GM10266 (cell line): Measurements from ENCODE around the gene MICU2.

Experiments
- DNase-seq: peaks from one replicate; pipeline ENCODE4 v3.0.0; 2012; ENCODE audit errors: extremely low spot score
- CTCF ChIP-seq: IDR thresholded peaks from 2 replicates; pipeline ENCODE4 v1.5.1; 2012; ENCODE audit warnings: mild to moderate bottlenecking, low read depth; ENCODE audit not compliant: control insufficient read depth, insufficient read depth; ENCODE audit errors: missing control alignments

MICU2 gene

GRCh38 chr13:21603531-21604448, at the start of gene MICU2:
Gene MICU2 (minus strand): TSS chr13:21604170. CDS start chr13:21604148, 22 bp downstream.
- DNase-seq, result peak; percentile 93
- no peak for TF ChIP-seq CTCF

GRCh38 chr13:21641629-21642028, 37.7 kb upstream of the MICU2 start:
- DNase-seq, result no peak
- TF ChIP-seq CTCF, result no peak

GRCh38 chr13:21639561-21639960, 35.6 kb upstream of the MICU2 start:
- no peak for DNase-seq
- no peak for TF ChIP-seq CTCF

- peak; percentile 38 for DNase-seq
- TF ChIP-seq CTCF, result peak; percentile 68
Measured at GRCh38 chr13:21638319-21639282, 34.6 kb upstream of the MICU2 start.

- DNase-seq, result no peak
- TF ChIP-seq CTCF, result no peak
Measured at GRCh38 chr13:21637296-21637695, 33.3 kb upstream of the MICU2 start.

GRCh38 chr13:21636656-21637055, 32.7 kb upstream of the MICU2 start:
- no peak for DNase-seq
- no peak for TF ChIP-seq CTCF

- no peak for DNase-seq
- TF ChIP-seq CTCF, result no peak
Measured at GRCh38 chr13:21632196-21632595, 28.2 kb upstream of the MICU2 start.
